Cardiac muscle cell (in vitro differentiated cells and primary cell): Measurements from ENCODE around the gene SPTAN1. TPM values are rescaled to one million over a fixed set of nuclear protein-coding genes. Genes with fewer than 3 reads are reported as not detected.

ENCODE experiments used
- DNase-seq, 2 donors: peaks; one replicate each; pipeline versions ENCODE4 v3.0.0 to v3.0.0-alpha.2; 2010 to 2017; ENCODE audit warnings: low read depth in 1 of 2, low spot score in 1 of 2
- H3K27ac ChIP-seq: fragments of 200-600 bp; sonication (generic); 2 replicates; pipeline ENCODE4 v1.5.1; 2016
- H3K27me3 ChIP-seq: fragments of 200-600 bp; sonication (generic); 2 replicates; pipeline ENCODE4 v1.6.0; 2016; ENCODE audit warnings: control low read depth
- H3K36me3 ChIP-seq: fragments of 200-600 bp; sonication (generic); 2 replicates; pipeline ENCODE4 v1.5.1; 2016; ENCODE audit warnings: control low read depth
- H3K4me1 ChIP-seq: fragments of 200-600 bp; sonication (generic); 2 replicates; pipeline ENCODE4 v1.8.1; 2017; ENCODE audit warnings: low read depth, mild to moderate bottlenecking, mixed run types
- H3K4me3 ChIP-seq: fragments of 200-600 bp; sonication (generic); 2 replicates; pipeline ENCODE4 v1.5.1; 2016; ENCODE audit warnings: mild to moderate bottlenecking
- H3K9me3 ChIP-seq: fragments of 200-600 bp; sonication (generic); 2 replicates; pipeline ENCODE4 v1.5.1; 2017; ENCODE audit warnings: low read depth, mild to moderate bottlenecking, control low read depth
- CTCF ChIP-seq: IDR thresholded peaks from 2 replicates; pipeline ENCODE4 v1.5.1; 2012; ENCODE audit warnings: low read depth, mild to moderate bottlenecking, low read length
- polyA plus RNA-seq: library from polyadenylated mRNA; unstranded; fragments of >200 nt; fragmentation: Nextera tagmentation; extraction: Ambion mirVana; gene quantifications from 2 replicates; pipeline ENCODE4 v1.2.1, GENCODE V29; 2016
- total RNA-seq: library from RNA; depleted of rRNA; stranded (reverse); fragments of >200 nt; gene quantifications from 2 replicates; pipeline ENCODE4 v1.2.3, GENCODE V29; 2016

SPTAN1 gene
- total and polyA plus RNA-seq, 2 experiments from 2014 or later, result 118 to 227 TPM

DNA sequence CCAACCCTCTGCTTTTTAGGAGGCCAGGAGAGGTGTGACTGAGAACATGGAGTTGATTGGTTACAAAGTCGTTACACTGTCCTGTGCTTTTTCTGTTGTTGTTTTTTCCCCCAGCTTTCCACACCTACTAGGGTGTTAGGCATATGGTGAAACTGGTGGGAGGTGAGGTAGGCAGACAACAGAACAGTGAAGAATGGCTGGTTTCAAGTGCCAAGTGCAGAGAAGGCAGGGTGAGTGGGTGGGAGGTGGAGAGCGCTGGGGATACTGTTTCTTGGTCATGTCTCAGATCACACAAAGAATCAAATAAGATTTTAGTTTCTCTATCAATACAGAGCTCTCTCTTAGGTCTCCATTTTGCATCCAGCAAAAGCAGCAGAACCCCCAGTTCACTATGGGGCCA is 2.2 kb upstream of the SPTAN1 start:
- peak in 1 of 2 donors; percentile 22 for DNase-seq
- H3K27me3 ChIP-seq, result no peaks in the 10 kb centered on the region
- H3K4me1 ChIP-seq, result peaks cover 41% of the 10 kb centered on the region
- no peaks in the 10 kb centered on the region for H3K36me3 ChIP-seq
- no peak overlapping the region for H3K4me3 ChIP-seq
- no peaks in the 10 kb centered on the region for H3K9me3 ChIP-seq
- H3K27ac ChIP-seq, result peak overlapping the region; percentile 70
- TF ChIP-seq CTCF, result no peak

DNA sequence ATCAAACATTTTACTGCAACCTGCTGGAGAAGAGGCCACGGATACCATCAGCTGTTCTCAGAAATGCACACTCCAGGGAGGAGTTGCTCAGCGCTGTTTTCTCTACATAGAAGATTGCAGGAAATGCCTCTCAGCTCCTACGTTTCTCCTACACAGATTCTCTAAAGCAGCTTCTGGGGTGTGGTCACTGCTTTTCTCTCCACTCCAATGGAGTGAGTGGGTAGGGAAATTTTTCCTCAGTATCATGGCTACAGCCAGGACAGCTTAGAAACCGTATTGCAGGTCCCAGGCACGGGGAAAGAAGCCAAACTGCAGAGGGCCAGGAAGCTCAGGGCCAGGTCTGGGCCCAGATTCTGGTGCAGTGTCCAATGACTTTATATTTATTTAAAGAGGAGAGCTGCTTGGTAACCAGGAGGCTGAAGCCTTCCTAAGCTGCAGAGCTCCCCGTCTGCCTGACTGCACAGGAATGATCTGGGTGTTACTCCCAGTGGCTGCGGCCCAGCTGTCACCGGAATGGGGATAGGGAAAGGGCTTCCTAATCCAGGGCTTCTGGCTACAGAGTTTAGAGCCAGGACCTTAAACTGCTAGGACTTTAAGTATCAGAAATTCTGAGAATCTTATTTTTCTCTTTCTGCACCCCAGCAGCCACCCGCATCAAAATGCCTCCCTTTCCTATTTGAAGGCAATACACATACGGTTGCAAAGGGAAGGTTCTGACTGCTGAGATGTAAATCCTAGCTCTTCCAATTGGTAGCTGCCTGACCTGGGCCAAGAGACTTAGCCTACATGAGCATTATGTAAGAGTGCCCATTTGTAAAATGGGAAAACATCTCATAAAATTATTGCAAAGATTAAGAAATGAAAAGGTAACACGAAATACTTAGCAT is 1.4 kb upstream of the SPTAN1 start:
- DNase-seq, result peak in 1 of 2 donors; percentile 67
- H3K9me3 ChIP-seq, result no peaks in the 10 kb centered on the region
- no peaks in the 10 kb centered on the region for H3K36me3 ChIP-seq
- peaks cover 46% of the 10 kb centered on the region for H3K4me1 ChIP-seq
- no peaks in the 10 kb centered on the region for H3K27me3 ChIP-seq
- peak overlapping the region; percentile 64 for H3K4me3 ChIP-seq
- H3K27ac ChIP-seq, result peak overlapping the region; percentile 70
- no peak for TF ChIP-seq CTCF

DNA sequence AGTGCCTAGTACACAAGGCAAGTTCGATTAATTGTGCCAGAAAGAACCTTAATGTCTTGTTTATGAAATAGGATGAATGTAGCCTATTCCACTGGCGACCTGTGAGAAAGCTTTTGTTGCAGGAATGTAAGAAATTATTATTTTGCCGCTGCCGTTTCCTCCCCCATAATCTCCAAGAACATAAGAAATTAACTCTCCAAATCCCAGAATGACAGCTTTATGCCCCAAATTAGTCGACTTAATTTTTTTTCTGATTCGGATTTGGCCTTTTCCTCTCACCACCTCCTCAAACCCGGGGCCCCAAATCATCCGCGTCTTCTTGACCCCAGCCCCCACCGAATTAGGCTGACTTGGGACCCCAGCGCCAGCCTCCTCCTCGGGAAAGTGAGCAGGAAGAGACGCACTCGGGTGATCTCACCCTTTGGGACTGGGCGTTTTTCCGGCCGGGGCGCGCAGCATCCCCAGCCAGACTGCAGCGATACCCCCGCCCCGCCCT is 682 bp upstream of the SPTAN1 start:
- Histone ChIP-seq H3K4me1 (peaks cover 46% of the 10 kb centered on the region), H3K4me3 (peak overlapping the region; percentile 64), H3K36me3 (no peaks in the 10 kb centered on the region), H3K27ac (no peak overlapping the region), H3K9me3 (no peaks in the 10 kb centered on the region), H3K27me3 (no peaks in the 10 kb centered on the region)
- TF ChIP-seq CTCF, result no peak
- no peak for DNase-seq

GRCh38 chr9:128552744-128553440 is 505 bp downstream of the SPTAN1 start:
- TF ChIP-seq CTCF, result no peak
- Histone ChIP-seq H3K4me3 (peak overlapping the region; percentile 64), H3K9me3 (no peaks in the 10 kb centered on the region), H3K36me3 (no peaks in the 10 kb centered on the region), H3K4me1 (peaks cover 46% of the 10 kb centered on the region), H3K27ac (peak overlapping the region; percentile 94), H3K27me3 (no peaks in the 10 kb centered on the region)
- peak; percentile 54 to 81 for DNase-seq

GRCh38 chr9:128553728-128554127 is 1.3 kb downstream of the SPTAN1 start:
- no peaks in the 10 kb centered on the region for H3K9me3 ChIP-seq
- H3K4me3 ChIP-seq, result peak overlapping the region; percentile 64
- no peak for TF ChIP-seq CTCF
- H3K36me3 ChIP-seq, result no peaks in the 10 kb centered on the region
- H3K4me1 ChIP-seq, result peaks cover 53% of the 10 kb centered on the region
- H3K27me3 ChIP-seq, result no peaks in the 10 kb centered on the region
- H3K27ac ChIP-seq, result peak overlapping the region; percentile 94
- peak in 1 of 2 donors; percentile 91 for DNase-seq
